ENCODE data around the gene ZNF77. TPM values are rescaled to one million over a fixed set of nuclear protein-coding genes. Genes with fewer than 3 reads are reported as not detected.
"Not testable (repeated sequence)": the region's sequence is repeated elsewhere in the genome, so short reads cannot be mapped to it uniquely, and the experiment has no call there.

Gene ZNF77
- total RNA-seq, 2 donors from 2014 or later: 1.2 to 4.6 TPM

GRCh38 chr19:2949939-2950285, 5.1 kb upstream of the ZNF77 start:
- peak overlapping the region; percentile 90 for H3K4me3 ChIP-seq
- no peaks in the 10 kb centered on the region for H3K36me3 ChIP-seq
- DNase-seq (ENCODE audit: low spot score): no peak
- H3K9me3 ChIP-seq: no peaks in the 10 kb centered on the region
- no peak for ATAC-seq (ENCODE audit: insufficient number of reproducible peaks, low FRiP score, low read depth)
- H3K4me1 ChIP-seq (ENCODE audit: control insufficient read depth in 1 of 2, low read depth in 2 of 2): peaks cover 8 to 18% of the 10 kb centered on the region in 2 donors
- no peak for TF ChIP-seq CTCF (IDR thresholded peaks at IDR 0.05)
- no peaks in the 10 kb centered on the region for H3K27me3 ChIP-seq (replicated peaks; ENCODE audit: insufficient read depth)
- H3K27ac ChIP-seq: peak overlapping the region; percentile 95 to 98

GRCh38 chr19:2945575-2946184, 909 bp upstream of the ZNF77 start:
- no peak for TF ChIP-seq CTCF (IDR thresholded peaks at IDR 0.05)
- Histone ChIP-seq H3K4me1 (ENCODE audit: control insufficient read depth in 1 of 2, low read depth in 2 of 2) (peaks cover 8 to 26% of the 10 kb centered on the region in 2 donors), H3K27ac (peak overlapping the region; percentile 78 to 85), H3K36me3 (no peaks in the 10 kb centered on the region), H3K4me3 (peak overlapping the region; percentile 97), H3K9me3 (no peaks in the 10 kb centered on the region), H3K27me3 (replicated peaks; ENCODE audit: insufficient read depth) (no peaks in the 10 kb centered on the region)
- no peak for ATAC-seq (ENCODE audit: insufficient number of reproducible peaks, low FRiP score, low read depth)
- DNase-seq (ENCODE audit: low spot score): no peak

- Histone ChIP-seq H3K4me1 (ENCODE audit: control insufficient read depth in 1 of 2, low read depth in 2 of 2) (peaks cover 4 to 18% of the 10 kb centered on the region in 2 donors), H3K9me3 (no peaks in the 10 kb centered on the region), H3K4me3 (peak overlapping the region; percentile 97), H3K36me3 (peaks cover 3% of the 10 kb centered on the region), H3K27ac (peak overlapping the region; percentile 50 to 52), H3K27me3 (replicated peaks; ENCODE audit: insufficient read depth) (no peaks in the 10 kb centered on the region)
- TF ChIP-seq CTCF (IDR thresholded peaks at IDR 0.05): no peak
- no peak for DNase-seq (ENCODE audit: low spot score)
- ATAC-seq (ENCODE audit: insufficient number of reproducible peaks, low FRiP score, low read depth): peak; percentile 2
Observed at GRCh38 chr19:2944403-2944774, 382 bp downstream of the ZNF77 start.

GRCh38 chr19:2942928-2943640, 1.7 kb downstream of the ZNF77 start:
- no peak overlapping the region for H3K27ac ChIP-seq
- no peak overlapping the region for H3K4me3 ChIP-seq
- ATAC-seq (ENCODE audit: insufficient number of reproducible peaks, low FRiP score, low read depth): no peak
- no peak for TF ChIP-seq CTCF (IDR thresholded peaks at IDR 0.05)
- H3K4me1 ChIP-seq (ENCODE audit: control insufficient read depth in 1 of 2, low read depth in 2 of 2): peaks cover 0 to 14% of the 10 kb centered on the region in 2 donors
- H3K36me3 ChIP-seq: peaks cover 6% of the 10 kb centered on the region
- H3K9me3 ChIP-seq: no peaks in the 10 kb centered on the region
- no peak for DNase-seq (ENCODE audit: low spot score)
- no peaks in the 10 kb centered on the region for H3K27me3 ChIP-seq (replicated peaks; ENCODE audit: insufficient read depth)

GRCh38 chr19:2935863-2936262, 8.9 kb downstream of the ZNF77 start:
- not testable (repeated sequence) for DNase-seq (ENCODE audit: low spot score); H3K4me3 ChIP-seq; ATAC-seq (ENCODE audit: insufficient number of reproducible peaks, low FRiP score, low read depth); H3K27me3 ChIP-seq (replicated peaks; ENCODE audit: insufficient read depth); H3K27ac ChIP-seq; H3K4me1 ChIP-seq (ENCODE audit: control insufficient read depth in 1 of 2, low read depth in 2 of 2)
- Histone ChIP-seq H3K36me3 (peaks cover 29% of the 10 kb centered on the region), H3K9me3 (peaks cover 23% of the 10 kb centered on the region)
